ENCODE measurements around the gene PRELID2. TPM values are rescaled to one million over a fixed set of nuclear protein-coding genes. Genes with fewer than 3 reads are reported as not detected.

PRELID2 gene
- polyA plus RNA-seq, 1 of the 3 experiments (the other 2 are of a cell fraction), result 5.3 TPM

- TF ChIP-seq, protein P1, sequence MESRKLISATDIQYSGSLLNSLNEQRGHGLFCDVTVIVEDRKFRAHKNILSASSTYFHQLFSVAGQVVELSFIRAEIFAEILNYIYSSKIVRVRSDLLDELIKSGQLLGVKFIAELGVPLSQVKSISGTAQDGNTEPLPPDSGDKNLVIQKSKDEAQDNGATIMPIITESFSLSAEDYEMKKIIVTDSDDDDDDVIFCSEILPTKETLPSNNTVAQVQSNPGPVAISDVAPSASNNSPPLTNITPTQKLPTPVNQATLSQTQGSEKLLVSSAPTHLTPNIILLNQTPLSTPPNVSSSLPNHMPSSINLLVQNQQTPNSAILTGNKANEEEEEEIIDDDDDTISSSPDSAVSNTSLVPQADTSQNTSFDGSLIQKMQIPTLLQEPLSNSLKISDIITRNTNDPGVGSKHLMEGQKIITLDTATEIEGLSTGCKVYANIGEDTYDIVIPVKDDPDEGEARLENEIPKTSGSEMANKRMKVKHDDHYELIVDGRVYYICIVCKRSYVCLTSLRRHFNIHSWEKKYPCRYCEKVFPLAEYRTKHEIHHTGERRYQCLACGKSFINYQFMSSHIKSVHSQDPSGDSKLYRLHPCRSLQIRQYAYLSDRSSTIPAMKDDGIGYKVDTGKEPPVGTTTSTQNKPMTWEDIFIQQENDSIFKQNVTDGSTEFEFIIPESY (IDR thresholded peaks at IDR 0.05; ENCODE audit: borderline replicate concordance, low read depth), result no peak
- TF ChIP-seq TAF1 (IDR thresholded peaks at IDR 0.05; ENCODE audit: borderline replicate concordance, low read depth, low read length), result no peak
These were observed 47.1 kb downstream of the PRELID2 start (continued) for GRCh38 chr5:145787996-145788395.

DNA sequence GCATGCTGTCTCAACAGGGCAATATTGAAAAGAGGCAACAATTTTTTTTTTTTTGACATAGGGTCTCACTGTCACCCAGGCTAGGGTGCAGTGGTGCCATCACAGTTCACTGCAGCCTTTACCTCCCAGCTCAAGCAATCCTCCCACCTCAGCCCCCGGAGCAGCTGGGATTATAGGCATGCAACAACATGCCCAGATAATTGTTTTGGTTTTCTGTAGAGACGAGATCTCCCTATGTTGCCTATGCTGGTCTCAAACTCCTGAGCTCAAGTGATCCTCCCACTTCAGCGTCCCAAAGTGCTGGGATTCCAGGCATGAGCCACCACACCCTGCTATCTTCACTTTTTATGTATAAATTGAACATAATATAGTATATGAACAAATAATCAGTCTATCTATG, 47.6 kb downstream of the PRELID2 start:
- Histone ChIP-seq H3K4me1 (ENCODE audit: control insufficient read depth in 1 of 2, insufficient read depth in 2 of 2, low read depth in 1 of 2, low read length in 1 of 2) (no peaks in the 10 kb centered on the region), H3F3A (replicated peaks; ENCODE audit: insufficient read depth) (no peaks in the 10 kb centered on the region), H3K9me2 (no peaks in the 10 kb centered on the region), H3K9ac (no peak overlapping the region), H3K27ac (ENCODE audit: low read depth in 2 of 2, low read length in 1 of 2) (no peak overlapping the region), H4K20me1 (ENCODE audit: insufficient read depth) (no peaks in the 10 kb centered on the region), H3K9me3 (no peaks in the 10 kb centered on the region), H2AFZ (ENCODE audit: low read depth) (no peak overlapping the region), H3K27me3 (ENCODE audit: insufficient read depth) (no peaks in the 10 kb centered on the region), H3K36me3 (replicated peaks in 1 of 2; ENCODE audit: control insufficient read depth in 1 of 2, insufficient read depth in 2 of 2, low read length in 1 of 2) (peaks cover 0 to 8% of the 10 kb centered on the region in 2 experiments), H3K4me3 (ENCODE audit: low read depth in 2 of 2, low read length in 1 of 2) (no peak overlapping the region), H3K4me2 (no peak overlapping the region), H3K79me2 (ENCODE audit: insufficient read depth) (no peaks in the 10 kb centered on the region)
- TF ChIP-seq TCF12 (IDR thresholded peaks at IDR 0.05), result no peak
- TF ChIP-seq SIN3A (IDR thresholded peaks at IDR 0.05; ENCODE audit: borderline replicate concordance, low read depth, low read length), result no peak
- TF ChIP-seq MAX (IDR thresholded peaks at IDR 0.05; ENCODE audit: low read depth), result no peak
- TF ChIP-seq, protein P2, sequence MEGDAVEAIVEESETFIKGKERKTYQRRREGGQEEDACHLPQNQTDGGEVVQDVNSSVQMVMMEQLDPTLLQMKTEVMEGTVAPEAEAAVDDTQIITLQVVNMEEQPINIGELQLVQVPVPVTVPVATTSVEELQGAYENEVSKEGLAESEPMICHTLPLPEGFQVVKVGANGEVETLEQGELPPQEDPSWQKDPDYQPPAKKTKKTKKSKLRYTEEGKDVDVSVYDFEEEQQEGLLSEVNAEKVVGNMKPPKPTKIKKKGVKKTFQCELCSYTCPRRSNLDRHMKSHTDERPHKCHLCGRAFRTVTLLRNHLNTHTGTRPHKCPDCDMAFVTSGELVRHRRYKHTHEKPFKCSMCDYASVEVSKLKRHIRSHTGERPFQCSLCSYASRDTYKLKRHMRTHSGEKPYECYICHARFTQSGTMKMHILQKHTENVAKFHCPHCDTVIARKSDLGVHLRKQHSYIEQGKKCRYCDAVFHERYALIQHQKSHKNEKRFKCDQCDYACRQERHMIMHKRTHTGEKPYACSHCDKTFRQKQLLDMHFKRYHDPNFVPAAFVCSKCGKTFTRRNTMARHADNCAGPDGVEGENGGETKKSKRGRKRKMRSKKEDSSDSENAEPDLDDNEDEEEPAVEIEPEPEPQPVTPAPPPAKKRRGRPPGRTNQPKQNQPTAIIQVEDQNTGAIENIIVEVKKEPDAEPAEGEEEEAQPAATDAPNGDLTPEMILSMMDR (IDR thresholded peaks at IDR 0.05), result no peak
- no peak for DNase-seq
- 83% methylated on average over 3 of the region's 3 CpGs for WGBS (ENCODE audit: low lambda C conversion rate)
- ChIA-PET POLR2A (no interaction called here), CTCF (interaction anchor here (0.7 kb wide), 1 partner anchor 27 kb away, joined by 3 read pairs; no protein-coding TSS in a partner anchor)

DNA sequence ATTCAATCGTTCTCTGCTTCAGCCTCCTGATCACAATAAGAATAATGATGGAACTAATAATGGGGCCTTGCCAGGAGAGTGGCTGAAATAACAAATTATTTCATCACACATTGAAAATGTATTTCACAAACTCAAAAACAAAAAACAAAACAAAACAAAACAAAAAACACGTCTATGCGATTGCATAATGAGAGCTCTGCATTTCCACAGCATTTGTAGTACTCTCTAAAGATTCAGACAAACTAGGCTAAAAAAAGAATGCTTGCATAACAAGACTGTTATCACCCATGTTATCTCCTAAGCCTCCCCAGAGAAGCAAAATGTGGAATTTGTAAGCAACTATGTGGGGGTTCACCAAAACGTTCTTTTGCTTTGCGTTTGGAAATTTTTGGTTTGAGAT, 48.1 kb downstream of the PRELID2 start:
- H3K9me3 ChIP-seq, result no peaks in the 10 kb centered on the region
- no peak overlapping the region for H3K27ac ChIP-seq (ENCODE audit: low read depth in 2 of 2, low read length in 1 of 2)
- H3K4me3 ChIP-seq (ENCODE audit: low read depth in 2 of 2, low read length in 1 of 2), result no peak overlapping the region
- no peak overlapping the region for H3K4me2 ChIP-seq
- no peaks in the 10 kb centered on the region for H4K20me1 ChIP-seq (ENCODE audit: insufficient read depth)
- TF ChIP-seq, protein P3, sequence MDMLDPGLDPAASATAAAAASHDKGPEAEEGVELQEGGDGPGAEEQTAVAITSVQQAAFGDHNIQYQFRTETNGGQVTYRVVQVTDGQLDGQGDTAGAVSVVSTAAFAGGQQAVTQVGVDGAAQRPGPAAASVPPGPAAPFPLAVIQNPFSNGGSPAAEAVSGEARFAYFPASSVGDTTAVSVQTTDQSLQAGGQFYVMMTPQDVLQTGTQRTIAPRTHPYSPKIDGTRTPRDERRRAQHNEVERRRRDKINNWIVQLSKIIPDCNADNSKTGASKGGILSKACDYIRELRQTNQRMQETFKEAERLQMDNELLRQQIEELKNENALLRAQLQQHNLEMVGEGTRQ (IDR thresholded peaks at IDR 0.05; ENCODE audit: borderline replicate concordance, low read depth, low read length), result no peak
- TF ChIP-seq CHD2 (IDR thresholded peaks at IDR 0.05; ENCODE audit: low read length, partially characterized antibody), result no peak
- no peak for TF ChIP-seq TEAD4 (IDR thresholded peaks at IDR 0.05; ENCODE audit: borderline replicate concordance, insufficient read depth)
- no peak for TF ChIP-seq NFIC (IDR thresholded peaks at IDR 0.05; ENCODE audit: borderline replicate concordance)
- TF ChIP-seq RCOR1 (IDR thresholded peaks at IDR 0.05; ENCODE audit: low read length), result no peak
- WGBS (ENCODE audit: low lambda C conversion rate), result 94% methylated on average over 5 of the region's 5 CpGs
- DNase-seq, result no peak
- no peaks in the 10 kb centered on the region for H3K9me2 ChIP-seq
- POLR2A ChIA-PET, result no interaction called here
- H2AFZ ChIP-seq (ENCODE audit: low read depth), result no peak overlapping the region
- H3K79me2 ChIP-seq (ENCODE audit: insufficient read depth), result no peaks in the 10 kb centered on the region
- peaks cover 0 to 8% of the 10 kb centered on the region in 2 experiments for H3K36me3 ChIP-seq (replicated peaks in 1 of 2; ENCODE audit: control insufficient read depth in 1 of 2, insufficient read depth in 2 of 2, low read length in 1 of 2)
- H3F3A ChIP-seq (replicated peaks; ENCODE audit: insufficient read depth), result no peaks in the 10 kb centered on the region
- CTCF ChIA-PET, result interaction anchor here (0.7 kb wide), 1 partner anchor 26 kb away, joined by 3 read pairs; no protein-coding TSS in a partner anchor
- no peaks in the 10 kb centered on the region for H3K27me3 ChIP-seq (ENCODE audit: insufficient read depth)
- no peaks in the 10 kb centered on the region for H3K4me1 ChIP-seq (ENCODE audit: control insufficient read depth in 1 of 2, insufficient read depth in 2 of 2, low read depth in 1 of 2, low read length in 1 of 2)
- H3K9ac ChIP-seq, result no peak overlapping the region

Data from SK-N-SH (cell line).